ENCODE measurements around the gene BDKRB1.

- no peak for TF ChIP-seq EZH2 (IDR thresholded peaks at IDR 0.05; ENCODE audit: borderline replicate concordance, control insufficient read depth, low read depth, low read length)
- no peak for TF ChIP-seq ZZZ3 (IDR thresholded peaks at IDR 0.05; ENCODE audit: control insufficient read depth, insufficient read length, low read depth)
- no peak for TF ChIP-seq CTCF (IDR thresholded peaks at IDR 0.05 in 2 of 3, conservative IDR thresholded peaks at IDR 0.05 in 1 of 3; ENCODE audit: control insufficient read depth in 2 of 3, extremely low read depth in 1 of 3, insufficient read depth in 1 of 3, low read depth in 3 of 3, low read length in 3 of 3)
- no peak for TF ChIP-seq PRDM15 (CRISPR knock-in tag; IDR thresholded peaks at IDR 0.05)
- no peak for TF ChIP-seq FOXK2 (IDR thresholded peaks at IDR 0.05)
- TF ChIP-seq POU2F2 (IDR thresholded peaks at IDR 0.05; ENCODE audit: borderline replicate concordance, low read depth, low read length), result no peak
- no peak for TF ChIP-seq CBX5 (IDR thresholded peaks at IDR 0.05; ENCODE audit: low read depth)
- no peak for TF ChIP-seq ZBTB33 (IDR thresholded peaks at IDR 0.05)
- no peak for TF ChIP-seq LARP7 (IDR thresholded peaks at IDR 0.05)
- TF ChIP-seq POLR2A (IDR thresholded peaks at IDR 0.05; ENCODE audit: low read depth, low read length), result no peak
- no peak for TF ChIP-seq SRF (IDR thresholded peaks at IDR 0.05; ENCODE audit: low read depth in 2 of 2, low read length in 2 of 2)
Measured at GRCh38 chr14:96280104-96280503, 24.1 kb downstream of the BDKRB1 start.
